ENCODE results near the gene RGS6.

GRCh38 chr14:72524295-72524629 is 592.0 kb downstream of the RGS6 start:
- no peak for TF ChIP-seq EZH2phosphoT487 (IDR thresholded peaks at IDR 0.05; ENCODE audit: insufficient read depth, low read depth)
- no peak for TF ChIP-seq EZH2 (IDR thresholded peaks at IDR 0.05; ENCODE audit: insufficient read depth, poor library complexity, severe bottlenecking)
